ENCODE results near the gene ANKRD13D.

Gene ANKRD13D

GRCh38 chr11:67269401-67270255 lies 19.5 kb upstream of the ANKRD13D start:
- H3K9ac ChIP-seq (ENCODE audit: low read length) = peak overlapping the region; percentile 39
- H3K9me3 ChIP-seq (ENCODE audit: control insufficient read depth, insufficient read depth, low read depth, low read length) = no peaks in the 10 kb centered on the region

GRCh38 chr11:67270256-67271204 lies 18.6 kb upstream of the ANKRD13D start:
- Histone ChIP-seq H3K27me3 (ENCODE audit: control insufficient read depth, insufficient read depth, low read length) (peaks cover 5% of the 10 kb centered on the region), H3K4me1 (ENCODE audit: control insufficient read depth, insufficient read depth, low read length) (peaks cover 44% of the 10 kb centered on the region), H3K27ac (ENCODE audit: low read depth, low read length) (no peak overlapping the region), H3K9me3 (ENCODE audit: control insufficient read depth, insufficient read depth, low read depth, low read length) (no peaks in the 10 kb centered on the region), H3K4me3 (ENCODE audit: low read depth, low read length) (peak overlapping the region; percentile 43), H3K36me3 (ENCODE audit: control insufficient read depth, insufficient read depth, low read length) (peaks cover 12% of the 10 kb centered on the region), H3K9ac (ENCODE audit: low read length) (peak overlapping the region; percentile 39)

More at GRCh38 chr11:67269401-67270255, 19.5 kb upstream of the ANKRD13D start:
- Histone ChIP-seq H3K4me1 (ENCODE audit: control insufficient read depth, insufficient read depth, low read length) (peaks cover 44% of the 10 kb centered on the region), H3K4me3 (ENCODE audit: low read depth, low read length) (peak overlapping the region; percentile 43), H3K27me3 (ENCODE audit: control insufficient read depth, insufficient read depth, low read length) (peaks cover 13% of the 10 kb centered on the region), H3K36me3 (ENCODE audit: control insufficient read depth, insufficient read depth, low read length) (peaks cover 10% of the 10 kb centered on the region), H3K27ac (ENCODE audit: low read depth, low read length) (no peak overlapping the region)

- peak overlapping the region; percentile 39 for H3K9ac ChIP-seq (ENCODE audit: low read length)
- peaks cover 12% of the 10 kb centered on the region for H3K36me3 ChIP-seq (ENCODE audit: control insufficient read depth, insufficient read depth, low read length)
- no peaks in the 10 kb centered on the region for H3K27me3 ChIP-seq (ENCODE audit: control insufficient read depth, insufficient read depth, low read length)
- H3K27ac ChIP-seq (ENCODE audit: low read depth, low read length) = no peak overlapping the region
- H3K4me3 ChIP-seq (ENCODE audit: low read depth, low read length) = peak overlapping the region; percentile 43; the same call in 1 of the 2 replicates
- H3K9me3 ChIP-seq (ENCODE audit: control insufficient read depth, insufficient read depth, low read depth, low read length) = no peaks in the 10 kb centered on the region
- H3K4me1 ChIP-seq (ENCODE audit: control insufficient read depth, insufficient read depth, low read length) = peaks cover 49% of the 10 kb centered on the region
Observed at GRCh38 chr11:67271205-67271540, 17.9 kb upstream of the ANKRD13D start.

DNA sequence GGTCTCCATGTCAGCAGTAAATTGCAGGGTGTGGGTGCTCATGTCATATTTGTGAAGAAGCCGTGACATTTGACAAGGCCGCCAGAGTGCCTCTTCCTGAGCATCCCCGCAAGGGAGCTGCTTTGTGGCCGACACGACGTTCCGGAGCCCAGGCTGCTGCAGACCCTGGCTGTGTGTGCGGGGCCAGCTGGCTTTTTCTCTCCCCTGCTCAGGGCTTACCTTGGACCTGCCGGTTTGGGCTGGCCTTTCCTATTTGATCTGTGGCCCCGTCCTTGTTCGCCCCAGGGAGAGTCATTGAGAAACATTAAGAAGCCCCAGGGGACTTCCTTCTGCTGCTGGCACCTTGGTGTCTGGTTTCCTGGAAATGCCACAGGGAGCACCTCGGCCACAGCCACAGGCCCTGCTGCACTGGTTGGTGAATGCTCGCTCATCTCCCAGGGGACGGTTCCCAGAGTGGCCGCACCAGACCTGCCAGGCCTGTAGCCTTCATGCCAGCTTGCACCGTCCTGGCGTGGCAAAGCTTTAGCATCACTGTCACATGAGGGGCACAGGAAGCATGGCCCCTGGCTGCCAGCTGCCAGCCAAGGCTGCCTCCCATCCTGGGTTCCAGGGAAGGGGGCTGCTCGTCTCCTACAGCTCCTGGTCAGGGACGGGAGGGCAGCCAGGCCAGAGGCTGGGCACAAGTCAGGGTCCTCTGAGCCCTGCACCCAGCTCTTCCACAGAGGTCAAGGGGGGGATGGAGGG lies 17.4 kb upstream of the ANKRD13D start:
- no peak overlapping the region for H3K4me3 ChIP-seq (ENCODE audit: low read depth, low read length)
- H3K4me1 ChIP-seq (ENCODE audit: control insufficient read depth, insufficient read depth, low read length) = peaks cover 54% of the 10 kb centered on the region
- H3K27ac ChIP-seq (ENCODE audit: low read depth, low read length) = no peak overlapping the region
- no peaks in the 10 kb centered on the region for H3K9me3 ChIP-seq (ENCODE audit: control insufficient read depth, insufficient read depth, low read depth, low read length)
- H3K9ac ChIP-seq (ENCODE audit: low read length) = no peak overlapping the region
- peaks cover 12% of the 10 kb centered on the region for H3K36me3 ChIP-seq (ENCODE audit: control insufficient read depth, insufficient read depth, low read length)
- H3K27me3 ChIP-seq (ENCODE audit: control insufficient read depth, insufficient read depth, low read length) = no peaks in the 10 kb centered on the region

- Histone ChIP-seq H3K27ac (ENCODE audit: low read depth, low read length) (no peak overlapping the region), H3K4me1 (ENCODE audit: control insufficient read depth, insufficient read depth, low read length) (peaks cover 57% of the 10 kb centered on the region), H3K36me3 (ENCODE audit: control insufficient read depth, insufficient read depth, low read length) (peaks cover 12% of the 10 kb centered on the region), H3K9me3 (ENCODE audit: control insufficient read depth, insufficient read depth, low read depth, low read length) (no peaks in the 10 kb centered on the region), H3K4me3 (ENCODE audit: low read depth, low read length) (no peak overlapping the region), H3K27me3 (ENCODE audit: control insufficient read depth, insufficient read depth, low read length) (no peaks in the 10 kb centered on the region), H3K9ac (ENCODE audit: low read length) (no peak overlapping the region)
Observed at GRCh38 chr11:67272327-67273259, 16.5 kb upstream of the ANKRD13D start.

DNA sequence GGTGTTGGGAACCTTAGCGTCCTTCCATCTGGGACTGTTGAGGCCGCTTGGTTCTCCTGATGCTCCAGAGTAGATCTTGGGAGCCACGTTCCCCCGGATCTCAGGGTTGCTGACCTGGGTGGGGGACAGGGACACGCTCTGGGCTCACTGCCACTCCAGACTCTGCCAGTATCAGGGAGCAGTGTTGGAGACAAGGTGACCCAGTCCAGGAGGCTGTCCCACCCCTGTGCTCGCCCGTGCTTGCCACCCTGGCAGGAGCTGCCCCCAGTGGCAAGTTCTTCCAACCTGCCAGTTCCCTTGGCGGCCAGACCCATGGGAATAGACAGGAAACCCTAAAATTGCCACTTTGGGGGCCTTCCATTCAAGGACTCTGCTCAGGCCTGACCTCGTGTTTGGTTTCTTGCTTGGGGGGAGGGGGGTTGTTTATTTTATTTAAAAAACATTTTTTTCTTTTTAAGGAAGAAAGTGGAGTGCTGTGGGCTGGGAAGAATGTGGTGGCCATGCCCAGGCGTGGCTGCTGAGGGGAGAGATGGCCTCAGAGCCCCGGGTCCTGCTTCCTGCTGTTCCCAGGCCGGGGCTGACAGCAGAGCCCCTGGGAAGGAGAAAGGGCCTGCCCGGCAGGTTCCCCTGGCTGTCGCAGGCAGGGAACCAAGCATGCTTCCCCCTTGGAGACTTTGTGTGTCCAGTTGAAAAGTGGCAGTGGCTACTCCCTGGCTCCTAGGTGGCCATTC lies 15.7 kb upstream of the ANKRD13D start:
- H3K9ac ChIP-seq (ENCODE audit: low read length) = no peak overlapping the region
- H3K36me3 ChIP-seq (ENCODE audit: control insufficient read depth, insufficient read depth, low read length) = peaks cover 12% of the 10 kb centered on the region
- peaks cover 57% of the 10 kb centered on the region for H3K4me1 ChIP-seq (ENCODE audit: control insufficient read depth, insufficient read depth, low read length)

GRCh38 chr11:67274768-67275605 lies 14.1 kb upstream of the ANKRD13D start:
- Histone ChIP-seq H3K4me3 (ENCODE audit: low read depth, low read length) (no peak overlapping the region), H3K27ac (ENCODE audit: low read depth, low read length) (no peak overlapping the region), H3K9ac (ENCODE audit: low read length) (peak overlapping the region; percentile 14)

More for the DNA sequence above, 15.7 kb upstream of the ANKRD13D start:
- Histone ChIP-seq H3K27me3 (ENCODE audit: control insufficient read depth, insufficient read depth, low read length) (no peaks in the 10 kb centered on the region), H3K27ac (ENCODE audit: low read depth, low read length) (no peak overlapping the region), H3K9me3 (ENCODE audit: control insufficient read depth, insufficient read depth, low read depth, low read length) (no peaks in the 10 kb centered on the region), H3K4me3 (ENCODE audit: low read depth, low read length) (no peak overlapping the region)

GRCh38 chr11:67275606-67276409 lies 13.3 kb upstream of the ANKRD13D start:
- H3K4me3 ChIP-seq (ENCODE audit: low read depth, low read length) = no peak overlapping the region
- peak overlapping the region; percentile 14 for H3K9ac ChIP-seq (ENCODE audit: low read length)
- no peaks in the 10 kb centered on the region for H3K9me3 ChIP-seq (ENCODE audit: control insufficient read depth, insufficient read depth, low read depth, low read length)
- H3K27me3 ChIP-seq (ENCODE audit: control insufficient read depth, insufficient read depth, low read length) = no peaks in the 10 kb centered on the region
- no peak overlapping the region for H3K27ac ChIP-seq (ENCODE audit: low read depth, low read length)
- peaks cover 36% of the 10 kb centered on the region for H3K4me1 ChIP-seq (ENCODE audit: control insufficient read depth, insufficient read depth, low read length)
- peaks cover 23% of the 10 kb centered on the region for H3K36me3 ChIP-seq (ENCODE audit: control insufficient read depth, insufficient read depth, low read length)

More at GRCh38 chr11:67274768-67275605, 14.1 kb upstream of the ANKRD13D start:
- no peaks in the 10 kb centered on the region for H3K27me3 ChIP-seq (ENCODE audit: control insufficient read depth, insufficient read depth, low read length)
- no peaks in the 10 kb centered on the region for H3K9me3 ChIP-seq (ENCODE audit: control insufficient read depth, insufficient read depth, low read depth, low read length)
- peaks cover 15% of the 10 kb centered on the region for H3K36me3 ChIP-seq (ENCODE audit: control insufficient read depth, insufficient read depth, low read length)
- H3K4me1 ChIP-seq (ENCODE audit: control insufficient read depth, insufficient read depth, low read length) = peaks cover 44% of the 10 kb centered on the region

Measured in HUES6 (cell line).